ENCODE data around the gene PDE4D. TPM values are rescaled to one million over a fixed set of nuclear protein-coding genes. Genes with fewer than 3 reads are reported as not detected.
"Not testable (repeated sequence)": the region's sequence is repeated elsewhere in the genome, so short reads cannot be mapped to it uniquely, and the experiment has no call there.

Gene PDE4D
- total and polyA plus RNA-seq, 4 donors = 12.8 to 167 (median 44.5) TPM

DNA sequence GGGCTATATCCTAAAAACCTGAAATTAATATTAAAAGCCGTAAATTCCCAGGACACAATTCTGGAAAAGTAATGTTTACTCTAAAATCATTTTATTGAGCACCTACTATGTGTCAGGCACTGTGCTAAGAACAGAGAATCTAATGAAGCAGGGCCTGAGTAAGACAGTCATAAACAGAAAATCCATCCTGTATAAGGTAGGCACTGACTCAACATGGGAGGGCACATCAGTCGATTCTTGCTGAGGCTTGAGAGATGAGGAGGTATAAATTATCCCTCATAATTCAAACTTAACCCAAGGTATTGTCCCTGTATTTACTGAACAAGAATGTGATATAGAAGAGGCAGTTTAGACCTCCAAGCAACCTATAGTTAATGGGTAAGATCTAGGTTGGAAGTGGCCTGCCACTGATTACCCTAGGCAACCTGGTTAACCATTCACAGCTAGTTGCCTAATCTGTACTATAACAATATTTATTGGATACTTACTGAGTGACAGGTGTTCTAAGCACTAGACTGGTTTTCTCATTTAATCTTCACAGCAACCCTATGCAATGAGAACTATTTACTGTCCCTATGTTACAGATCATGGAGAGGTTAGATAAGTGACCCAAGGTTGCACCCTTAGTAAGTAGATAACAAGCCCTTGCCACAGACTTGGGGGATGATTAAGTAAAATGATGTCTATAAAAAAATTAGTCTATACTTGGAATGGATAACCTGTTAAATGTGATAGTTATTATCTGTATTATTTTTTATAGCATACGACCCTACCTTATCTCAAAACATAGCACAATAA is 317.7 kb downstream of the PDE4D start:
- Histone ChIP-seq H3K27ac (ENCODE audit: low read depth in 1 of 2, low read length in 1 of 2) (no peak overlapping the region), H3K9ac (ENCODE audit: insufficient read depth in 1 of 2, low read length in 2 of 2) (no peak overlapping the region), H3K4me1 (ENCODE audit: control insufficient read depth in 5 of 5, insufficient read depth in 5 of 5, low read length in 5 of 5) (no peaks in the 10 kb centered on the region), H3K27me3 (ENCODE audit: control insufficient read depth in 3 of 3, insufficient read depth in 3 of 3, low read length in 2 of 3) (no peaks in the 10 kb centered on the region), H3K9me3 (ENCODE audit: control insufficient read depth in 4 of 4, insufficient read depth in 3 of 4, low read length in 3 of 4) (no peaks in the 10 kb centered on the region), H3K36me3 (ENCODE audit: control insufficient read depth in 4 of 4, insufficient read depth in 4 of 4, low read length in 4 of 4) (no peaks in the 10 kb centered on the region), H3K4me3 (no peak overlapping the region)
- DNase-seq = no peak
- TF ChIP-seq, protein P1, sequence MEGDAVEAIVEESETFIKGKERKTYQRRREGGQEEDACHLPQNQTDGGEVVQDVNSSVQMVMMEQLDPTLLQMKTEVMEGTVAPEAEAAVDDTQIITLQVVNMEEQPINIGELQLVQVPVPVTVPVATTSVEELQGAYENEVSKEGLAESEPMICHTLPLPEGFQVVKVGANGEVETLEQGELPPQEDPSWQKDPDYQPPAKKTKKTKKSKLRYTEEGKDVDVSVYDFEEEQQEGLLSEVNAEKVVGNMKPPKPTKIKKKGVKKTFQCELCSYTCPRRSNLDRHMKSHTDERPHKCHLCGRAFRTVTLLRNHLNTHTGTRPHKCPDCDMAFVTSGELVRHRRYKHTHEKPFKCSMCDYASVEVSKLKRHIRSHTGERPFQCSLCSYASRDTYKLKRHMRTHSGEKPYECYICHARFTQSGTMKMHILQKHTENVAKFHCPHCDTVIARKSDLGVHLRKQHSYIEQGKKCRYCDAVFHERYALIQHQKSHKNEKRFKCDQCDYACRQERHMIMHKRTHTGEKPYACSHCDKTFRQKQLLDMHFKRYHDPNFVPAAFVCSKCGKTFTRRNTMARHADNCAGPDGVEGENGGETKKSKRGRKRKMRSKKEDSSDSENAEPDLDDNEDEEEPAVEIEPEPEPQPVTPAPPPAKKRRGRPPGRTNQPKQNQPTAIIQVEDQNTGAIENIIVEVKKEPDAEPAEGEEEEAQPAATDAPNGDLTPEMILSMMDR (IDR thresholded peaks at IDR 0.05; ENCODE audit: control extremely low read depth, extremely low read depth) = no peak
- no peak for ATAC-seq (ENCODE audit: insufficient read depth, low FRiP score)
- WGBS, 2 donors = 95 to 96% methylated on average over 3 of the region's 3 CpGs

DNA sequence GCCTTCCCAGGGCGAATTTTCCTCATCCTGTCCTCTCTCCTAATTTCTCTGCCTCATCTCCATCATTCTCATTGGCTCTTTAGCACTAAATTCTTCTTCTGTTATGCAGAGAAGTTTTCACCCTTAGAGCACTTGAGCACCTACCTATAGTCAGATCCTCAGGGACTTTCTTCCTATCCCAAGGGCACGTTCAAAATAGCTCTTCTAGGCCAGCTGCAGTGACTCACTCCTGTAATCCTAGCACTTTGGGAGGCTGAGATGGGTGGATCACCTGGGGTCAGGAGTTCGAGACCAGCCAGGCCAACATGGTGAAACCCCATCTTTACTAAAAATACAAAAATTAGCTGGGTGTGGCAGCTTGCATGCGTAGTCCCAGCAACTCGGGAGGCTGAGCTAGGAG is 320.0 kb downstream of the PDE4D start:
- not testable (repeated sequence) for H3K9me3 ChIP-seq (ENCODE audit: control insufficient read depth in 4 of 4, insufficient read depth in 3 of 4, low read length in 3 of 4); ATAC-seq (ENCODE audit: insufficient read depth, low FRiP score)

DNA sequence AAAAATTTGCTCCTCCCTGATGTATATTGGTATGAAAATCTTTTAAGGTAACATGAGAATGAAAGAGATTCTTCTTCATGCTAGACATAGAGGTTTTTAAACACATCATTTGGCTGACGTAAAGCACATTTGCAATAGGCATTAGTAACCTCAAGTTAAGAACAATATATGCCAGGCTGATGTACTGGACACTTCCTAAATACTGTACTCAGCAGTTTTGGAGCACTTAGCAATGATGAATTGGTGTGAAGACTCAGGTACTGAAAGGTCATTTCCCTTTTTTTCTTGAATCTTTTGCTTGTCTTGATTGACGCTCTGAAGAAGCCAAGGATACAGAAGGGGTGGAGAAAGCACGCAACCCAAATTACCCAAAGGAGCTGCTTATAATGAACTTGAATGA is 322.5 kb downstream of the PDE4D start:
- no peak overlapping the region for H3K27ac ChIP-seq (ENCODE audit: low read depth in 1 of 2, low read length in 1 of 2)
- TF ChIP-seq, protein P1 (IDR thresholded peaks at IDR 0.05; ENCODE audit: control extremely low read depth, extremely low read depth) = no peak

More for the DNA sequence above, 320.0 kb downstream of the PDE4D start:
- WGBS, 2 donors = 91 to 97% methylated on average over 5 of the region's 5 CpGs
- not testable (repeated sequence) for H3K4me3 ChIP-seq; DNase-seq; H3K9ac ChIP-seq (ENCODE audit: insufficient read depth in 1 of 2, low read length in 2 of 2); H3K36me3 ChIP-seq (ENCODE audit: control insufficient read depth in 4 of 4, insufficient read depth in 4 of 4, low read length in 4 of 4); H3K27me3 ChIP-seq (ENCODE audit: control insufficient read depth in 3 of 3, insufficient read depth in 3 of 3, low read length in 2 of 3); H3K27ac ChIP-seq (ENCODE audit: low read depth in 1 of 2, low read length in 1 of 2); H3K4me1 ChIP-seq (ENCODE audit: control insufficient read depth in 5 of 5, insufficient read depth in 5 of 5, low read length in 5 of 5)

DNA sequence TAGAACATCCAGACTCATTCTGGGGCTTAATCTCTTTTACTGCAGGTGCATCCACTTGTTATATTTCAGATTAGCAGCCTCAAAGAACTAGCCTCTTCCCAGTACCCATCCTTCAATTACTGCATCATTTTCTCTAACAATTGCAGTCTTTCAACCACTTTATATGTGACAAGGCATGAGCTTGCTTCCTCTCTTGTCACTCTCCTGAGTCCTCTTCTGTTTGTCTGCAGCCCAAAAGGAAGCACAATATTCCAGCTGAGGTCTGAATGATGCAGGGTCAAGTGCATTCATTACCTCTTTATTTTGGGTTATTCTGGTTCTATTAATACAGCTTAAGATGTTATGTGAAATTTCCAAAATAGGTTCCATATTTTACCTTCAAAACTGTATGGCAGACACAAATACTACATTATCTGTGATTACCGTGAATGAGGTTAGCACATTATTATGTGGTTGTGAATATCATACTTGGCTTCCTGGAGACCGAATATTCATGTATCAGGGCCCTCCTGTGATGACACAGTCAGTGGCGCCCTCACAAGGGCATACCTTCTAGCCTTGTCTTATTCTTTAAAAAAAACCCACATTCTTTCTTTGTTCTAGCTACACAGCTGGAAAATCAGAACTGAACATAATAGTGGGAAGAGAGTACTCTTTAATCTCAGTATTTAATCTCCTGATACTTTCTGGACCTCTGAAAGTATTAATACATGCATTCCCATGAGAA is 323.8 kb downstream of the PDE4D start:
- H3K9ac ChIP-seq (ENCODE audit: insufficient read depth in 1 of 2, low read length in 2 of 2) = no peak overlapping the region
- DNase-seq = no peak
- no peak for ATAC-seq (ENCODE audit: insufficient read depth, low FRiP score)
- no peak overlapping the region for H3K4me3 ChIP-seq
- H3K27me3 ChIP-seq (ENCODE audit: control insufficient read depth in 3 of 3, insufficient read depth in 3 of 3, low read length in 2 of 3) = no peaks in the 10 kb centered on the region
- peaks cover 0 to 2% (median 0%) of the 10 kb centered on the region in 4 donors for H3K36me3 ChIP-seq (ENCODE audit: control insufficient read depth in 4 of 4, insufficient read depth in 4 of 4, low read length in 4 of 4)
- 58% methylated on average over 3 of the region's 3 CpGs for WGBS, 2 donors
- TF ChIP-seq, protein P1 (IDR thresholded peaks at IDR 0.05; ENCODE audit: control extremely low read depth, extremely low read depth) = no peak
- no peaks in the 10 kb centered on the region for H3K4me1 ChIP-seq (ENCODE audit: control insufficient read depth in 5 of 5, insufficient read depth in 5 of 5, low read length in 5 of 5)
- H3K27ac ChIP-seq (ENCODE audit: low read depth in 1 of 2, low read length in 1 of 2) = no peak overlapping the region
- peaks cover 0 to 1% (median 0%) of the 10 kb centered on the region in 4 donors for H3K9me3 ChIP-seq (ENCODE audit: control insufficient read depth in 4 of 4, insufficient read depth in 3 of 4, low read length in 3 of 4)

More for the DNA sequence above, 322.5 kb downstream of the PDE4D start:
- H3K4me3 ChIP-seq = no peak overlapping the region
- no peaks in the 10 kb centered on the region for H3K27me3 ChIP-seq (ENCODE audit: control insufficient read depth in 3 of 3, insufficient read depth in 3 of 3, low read length in 2 of 3)
- no peaks in the 10 kb centered on the region for H3K36me3 ChIP-seq (ENCODE audit: control insufficient read depth in 4 of 4, insufficient read depth in 4 of 4, low read length in 4 of 4)
- H3K9me3 ChIP-seq (ENCODE audit: control insufficient read depth in 4 of 4, insufficient read depth in 3 of 4, low read length in 3 of 4) = no peaks in the 10 kb centered on the region
- DNase-seq = no peak
- 91% methylated on average over 3 of the region's 3 CpGs for WGBS, 2 donors
- ATAC-seq (ENCODE audit: insufficient read depth, low FRiP score) = no peak
- no peak overlapping the region for H3K9ac ChIP-seq (ENCODE audit: insufficient read depth in 1 of 2, low read length in 2 of 2)
- H3K4me1 ChIP-seq (ENCODE audit: control insufficient read depth in 5 of 5, insufficient read depth in 5 of 5, low read length in 5 of 5) = no peaks in the 10 kb centered on the region

All from lung (tissue), 12 donors.